PC-9 (cell line): Measurements from ENCODE around the gene CACNA1D. TPM values are rescaled to one million over a fixed set of nuclear protein-coding genes. Genes with fewer than 3 reads are reported as not detected.

Experiments
- BruUV-seq: library from RNA; stranded (reverse); fragments of 400-500 nt; replicated peaks from 2 replicates; lab custom pipeline; 2021; lab: Mats Ljungman, UMichigan
- CTCF ChIA-PET: fragments of 300-600 bp; sonication (Branson Sonifier 250); formaldehyde crosslinking; loops from one replicate; lab custom pipeline; 2022; ENCODE audit warnings: antibody characterized with exemption; lab: Charles Lee
- POLR2A ChIA-PET: fragments of 300-600 bp; sonication (Branson Sonifier 250); formaldehyde crosslinking; loops from one replicate; lab custom pipeline; 2022; ENCODE audit warnings: antibody characterized with exemption; ENCODE audit not compliant: unreplicated experiment; lab: Charles Lee
- DNase-seq, 2 experiments: peaks; one replicate each; pipeline versions ENCODE4 v3.0.0 to v3.0.0-alpha.2; 2015 to 2022; ENCODE audit warnings: mixed read lengths in 1 of 2
- H2AFZ ChIP-seq: fragments of 200-600 bp; sonication (generic); 2 replicates; pipeline ENCODE4 v1.8.1; 2017; ENCODE audit warnings: antibody characterized with exemption
- H3F3A ChIP-seq: fragments of 200-600 bp; sonication (generic); 2 replicates; pipeline ENCODE4 v1.8.1; 2017; ENCODE audit warnings: antibody characterized with exemption, mild to moderate bottlenecking, low read depth; ENCODE audit not compliant: insufficient read depth
- H3K27ac ChIP-seq: fragments of 200-600 bp; sonication (generic); 2 replicates; pipeline ENCODE4 v1.6.1; 2016; ENCODE audit warnings: mixed run types
- H3K27me3 ChIP-seq: fragments of 200-600 bp; sonication (generic); 2 replicates; pipeline ENCODE4 v1.6.1; 2016; ENCODE audit warnings: low read depth, mixed run types; ENCODE audit not compliant: insufficient read depth
- H3K36me3 ChIP-seq: fragments of 200-600 bp; sonication (generic); 2 replicates; pipeline ENCODE4 v1.6.1; 2016; ENCODE audit warnings: low read depth, mixed run types
- H3K4me1 ChIP-seq: fragments of 200-600 bp; sonication (generic); replicated peaks from 2 replicates; pipeline ENCODE4 v1.6.1; 2016; ENCODE audit warnings: mixed run types; ENCODE audit not compliant: insufficient read depth
- H3K4me2 ChIP-seq: fragments of 200-600 bp; sonication (generic); 2 replicates; pipeline ENCODE4 v1.6.1; 2017; ENCODE audit warnings: mixed run types
- H3K4me3 ChIP-seq: fragments of 200-600 bp; sonication (generic); 2 replicates; pipeline ENCODE4 v1.6.1; 2016; ENCODE audit warnings: mixed run types
- H3K79me2 ChIP-seq: fragments of 200-600 bp; sonication (generic); 2 replicates; pipeline ENCODE4 v1.6.1; 2017; ENCODE audit warnings: low read depth, mixed run types
- H3K9me2 ChIP-seq: fragments of 200-600 bp; sonication (generic); 2 replicates; pipeline ENCODE4 v1.8.1; 2017; ENCODE audit warnings: mild to moderate bottlenecking; ENCODE audit not compliant: insufficient read depth
- H3K9me3 ChIP-seq: fragments of 200-600 bp; sonication (generic); 2 replicates; pipeline ENCODE4 v1.8.1; 2016; ENCODE audit warnings: low read depth; ENCODE audit not compliant: insufficient read depth
- H4K20me1 ChIP-seq: fragments of 200-600 bp; sonication (generic); 2 replicates; pipeline ENCODE4 v1.8.1; 2017; ENCODE audit not compliant: insufficient read depth
- EZH2 ChIP-seq: fragments of 200-600 bp; sonication (generic); IDR thresholded peaks from 2 replicates; pipeline ENCODE4 v1.8.0; 2017; ENCODE audit warnings: antibody characterized with exemption, low read depth
- intact Hi-C: fragments of 100-400 bp; cut with micrococcal nuclease; formaldehyde crosslinking; loops from one replicate; pipeline ENCODE4 v1.10.0; 2022; ENCODE audit not compliant: unreplicated experiment
- total RNA-seq: library from RNA; stranded (reverse); gene quantifications from 2 replicates; pipeline ENCODE4 v1.2.3, GENCODE V29; 2021
- TF ChIP-seq, protein P1 (sequence below): fragments of 200-600 bp; sonication (generic); conservative IDR thresholded peaks from 2 replicates; pipeline ENCODE4 v1.6.1; 2017; ENCODE audit warnings: mixed run types, antibody characterized with exemption, mild to moderate bottlenecking, moderate library complexity

CACNA1D gene
- total RNA-seq, 1 experiment from 2014 or later, result not detected

DNA sequence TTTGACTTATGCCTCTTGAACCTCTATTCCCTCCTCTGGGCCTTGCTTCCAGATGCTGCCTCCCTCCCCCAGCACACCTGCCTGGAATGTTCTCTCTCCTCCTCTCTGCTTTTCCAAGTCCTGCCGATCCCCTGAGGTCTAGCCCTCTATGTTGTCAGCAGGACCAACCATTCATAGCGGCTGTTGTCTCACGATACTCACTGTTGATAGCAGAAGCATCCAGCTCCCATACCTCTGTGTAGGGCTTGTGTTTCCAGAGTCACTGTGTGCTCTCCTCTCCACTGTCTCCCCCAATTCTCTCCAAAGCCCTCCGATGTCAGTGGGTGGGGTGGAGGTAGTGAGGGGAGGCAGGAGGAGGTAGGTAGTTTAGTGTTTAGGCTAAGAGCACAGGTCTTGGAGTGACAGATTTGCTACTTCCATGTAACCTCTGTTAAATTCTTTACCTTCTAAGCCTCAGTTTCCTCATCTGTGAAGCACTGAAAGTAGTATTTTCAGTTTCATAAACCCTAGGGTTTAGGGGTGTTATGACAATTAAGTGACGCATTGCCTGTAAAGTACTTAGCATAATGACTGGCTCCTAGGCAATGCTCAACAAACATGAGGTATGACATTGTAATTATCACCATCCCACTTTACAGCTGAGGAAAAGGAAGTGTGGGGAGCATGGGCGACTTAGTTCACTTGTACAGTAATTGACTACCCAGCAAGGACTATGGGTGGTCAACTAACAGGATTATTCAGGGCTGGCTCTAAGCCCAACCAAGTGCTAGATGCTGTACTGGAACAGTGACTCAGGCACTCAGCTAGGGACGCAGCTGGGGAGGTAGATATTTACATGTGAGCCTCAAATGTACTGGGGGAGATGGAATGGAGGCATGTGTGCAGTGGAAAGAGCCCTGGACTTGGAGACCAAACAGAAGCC is 122.8 kb downstream of the CACNA1D start:
- Histone ChIP-seq H2AFZ (no peak overlapping the region), H3K9me3 (no peaks in the 10 kb centered on the region), H3K27me3 (peaks cover 57% of the 10 kb centered on the region), H3F3A (no peaks in the 10 kb centered on the region), H3K79me2 (no peaks in the 10 kb centered on the region), H3K4me1 (no peaks in the 10 kb centered on the region), H3K9me2 (no peaks in the 10 kb centered on the region), H3K36me3 (no peaks in the 10 kb centered on the region), H3K27ac (no peak overlapping the region), H4K20me1 (no peaks in the 10 kb centered on the region), H3K4me2 (no peak overlapping the region), H3K4me3 (no peak overlapping the region)
- no TSS peak for BruUV-seq
- no peak for DNase-seq
- intact Hi-C loops, result no loop called here
- TF ChIP-seq, protein P1, sequence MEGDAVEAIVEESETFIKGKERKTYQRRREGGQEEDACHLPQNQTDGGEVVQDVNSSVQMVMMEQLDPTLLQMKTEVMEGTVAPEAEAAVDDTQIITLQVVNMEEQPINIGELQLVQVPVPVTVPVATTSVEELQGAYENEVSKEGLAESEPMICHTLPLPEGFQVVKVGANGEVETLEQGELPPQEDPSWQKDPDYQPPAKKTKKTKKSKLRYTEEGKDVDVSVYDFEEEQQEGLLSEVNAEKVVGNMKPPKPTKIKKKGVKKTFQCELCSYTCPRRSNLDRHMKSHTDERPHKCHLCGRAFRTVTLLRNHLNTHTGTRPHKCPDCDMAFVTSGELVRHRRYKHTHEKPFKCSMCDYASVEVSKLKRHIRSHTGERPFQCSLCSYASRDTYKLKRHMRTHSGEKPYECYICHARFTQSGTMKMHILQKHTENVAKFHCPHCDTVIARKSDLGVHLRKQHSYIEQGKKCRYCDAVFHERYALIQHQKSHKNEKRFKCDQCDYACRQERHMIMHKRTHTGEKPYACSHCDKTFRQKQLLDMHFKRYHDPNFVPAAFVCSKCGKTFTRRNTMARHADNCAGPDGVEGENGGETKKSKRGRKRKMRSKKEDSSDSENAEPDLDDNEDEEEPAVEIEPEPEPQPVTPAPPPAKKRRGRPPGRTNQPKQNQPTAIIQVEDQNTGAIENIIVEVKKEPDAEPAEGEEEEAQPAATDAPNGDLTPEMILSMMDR, result no peak
- TF ChIP-seq EZH2, result no peak
- CTCF ChIA-PET, result no interaction called here
- POLR2A ChIA-PET, result no interaction called here

DNA sequence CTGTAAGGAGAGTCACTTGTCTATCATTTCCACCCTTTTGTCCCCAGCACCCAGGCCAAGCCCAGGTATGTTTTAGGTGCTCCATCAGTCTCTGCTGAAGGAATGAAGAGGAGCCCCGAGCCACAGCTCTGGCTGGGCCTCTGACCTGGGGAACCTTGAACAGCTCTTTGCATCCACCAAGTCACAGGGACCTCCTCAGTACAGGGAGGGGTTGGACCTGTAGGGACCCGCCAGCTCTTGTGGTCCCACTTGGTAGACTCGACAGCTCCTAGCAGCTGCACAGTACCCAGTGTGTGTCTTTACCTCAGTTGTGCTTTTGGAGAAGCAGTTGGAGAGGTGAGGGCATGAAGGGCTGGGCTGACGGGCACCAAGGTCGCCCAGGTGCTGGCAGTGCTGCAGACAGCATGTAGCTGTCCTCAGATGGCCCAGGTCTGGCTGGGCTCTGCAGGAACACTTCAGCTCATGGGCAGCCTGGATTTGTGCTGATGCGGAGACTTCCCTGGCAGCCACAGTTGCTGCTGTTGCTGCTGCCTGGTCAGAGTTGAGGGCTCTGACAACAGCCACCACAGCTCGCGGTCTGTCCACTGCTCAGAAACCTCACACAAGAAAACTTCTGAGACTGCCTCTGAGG is 123.6 kb downstream of the CACNA1D start:
- TF ChIP-seq EZH2, result no peak
- TF ChIP-seq, protein P1, result no peak
- BruUV-seq, result no TSS peak
- CTCF ChIA-PET, result no interaction called here
- Histone ChIP-seq H3K36me3 (no peaks in the 10 kb centered on the region), H3K79me2 (no peaks in the 10 kb centered on the region), H3K27ac (no peak overlapping the region), H3K27me3 (peaks cover 57% of the 10 kb centered on the region), H3F3A (no peaks in the 10 kb centered on the region), H3K4me2 (no peak overlapping the region), H2AFZ (no peak overlapping the region), H3K9me2 (no peaks in the 10 kb centered on the region), H3K4me3 (no peak overlapping the region), H3K9me3 (no peaks in the 10 kb centered on the region), H3K4me1 (no peaks in the 10 kb centered on the region), H4K20me1 (no peaks in the 10 kb centered on the region)
- POLR2A ChIA-PET, result no interaction called here
- DNase-seq, result no peak
- intact Hi-C loops, result no loop called here

DNA sequence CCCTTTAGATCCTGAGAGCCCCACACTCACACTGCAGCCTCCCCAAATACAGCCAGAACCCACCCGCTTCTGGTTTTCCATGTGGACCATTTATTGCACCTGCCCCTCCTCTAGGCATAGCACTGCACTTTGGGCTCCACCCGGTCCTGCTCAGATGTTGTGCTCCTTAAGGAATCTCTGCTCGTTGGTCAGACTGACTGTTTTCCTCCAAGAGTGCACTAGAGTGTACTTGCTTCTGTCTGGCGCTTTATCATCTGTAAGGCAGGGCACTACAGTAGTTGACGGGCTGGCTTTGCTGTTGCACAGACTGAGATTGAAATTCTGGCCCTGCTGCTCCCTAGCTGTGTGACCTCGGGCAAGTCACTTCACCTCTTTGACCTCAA is 124.1 kb downstream of the CACNA1D start:
- Histone ChIP-seq H3K36me3 (no peaks in the 10 kb centered on the region), H3K4me1 (no peaks in the 10 kb centered on the region), H3K4me3 (no peak overlapping the region), H3K27me3 (peaks cover 57% of the 10 kb centered on the region), H3K9me2 (no peaks in the 10 kb centered on the region), H3K4me2 (no peak overlapping the region), H4K20me1 (no peaks in the 10 kb centered on the region), H3K79me2 (no peaks in the 10 kb centered on the region), H3K27ac (no peak overlapping the region), H3K9me3 (no peaks in the 10 kb centered on the region), H2AFZ (no peak overlapping the region), H3F3A (no peaks in the 10 kb centered on the region)
- intact Hi-C loops, result no loop called here
- no peak for DNase-seq
- no TSS peak for BruUV-seq
- ChIA-PET POLR2A (no interaction called here), CTCF (no interaction called here)
- no peak for TF ChIP-seq EZH2
- TF ChIP-seq, protein P1, result no peak
